ENCODE results near the gene PLXNA1. TPM values are rescaled to one million over a fixed set of nuclear protein-coding genes. Genes with fewer than 3 reads are reported as not detected.

The PLXNA1 gene
- total RNA-seq = 23.2 TPM
- long read RNA-seq, full-length matches to known transcripts = 2 of 49 reads
- long read RNA-seq, partial matches to known transcripts = 26 of 49 reads
- long read RNA-seq, other reads (novel, unspliced or antisense) = 21 of 49 reads

DNA sequence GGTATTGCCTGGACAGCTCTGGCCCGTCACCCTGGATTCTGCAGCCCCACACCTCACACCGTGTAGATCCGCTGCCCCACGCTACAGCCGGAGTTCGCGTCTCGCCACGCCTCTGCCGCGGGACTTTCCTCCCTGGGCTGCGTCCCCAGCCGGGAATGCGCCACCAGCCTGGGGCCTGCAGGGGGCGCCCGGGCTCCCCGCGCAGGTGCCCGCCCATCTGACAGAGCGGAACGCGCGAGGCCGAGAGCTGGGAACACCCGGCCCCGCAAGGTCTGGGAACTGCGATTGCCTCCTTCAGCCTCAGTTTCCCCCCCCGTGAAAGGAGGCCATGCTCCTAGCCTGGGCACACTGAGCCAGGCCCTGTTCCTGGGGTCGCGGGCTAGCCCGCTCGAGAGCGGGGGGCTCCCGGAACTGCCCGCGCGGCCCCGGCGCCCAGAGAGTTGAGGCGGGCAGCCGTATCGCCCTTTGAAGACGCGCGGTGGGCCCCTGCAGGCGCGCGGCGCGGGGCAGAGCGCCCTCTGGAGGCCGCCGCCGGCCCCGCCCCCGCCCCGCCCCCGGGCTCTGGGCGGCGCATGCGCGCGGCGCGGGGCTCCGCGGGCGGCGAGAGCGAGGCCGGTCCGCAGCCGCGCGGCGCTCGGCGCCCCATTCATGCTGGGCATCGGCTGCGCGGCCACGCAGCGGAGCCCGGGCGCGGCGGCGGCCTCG, at the start of gene PLXNA1:
TSS of gene PLXNA1 (plus strand) at position 645 of the 705 bp plus-strand sequence. CDS start 5,479 bp downstream, outside the sequence.
- DNase-seq (peak; percentile 89), ATAC-seq (ENCODE audit: poor library complexity) (peak; percentile 88)
- intact Hi-C loops (cut with DNase I) = loop anchor here (2.0 to 5.0 kb wide), 2 partner anchors 230 to 300 kb away; no protein-coding TSS in a partner anchor

DNA sequence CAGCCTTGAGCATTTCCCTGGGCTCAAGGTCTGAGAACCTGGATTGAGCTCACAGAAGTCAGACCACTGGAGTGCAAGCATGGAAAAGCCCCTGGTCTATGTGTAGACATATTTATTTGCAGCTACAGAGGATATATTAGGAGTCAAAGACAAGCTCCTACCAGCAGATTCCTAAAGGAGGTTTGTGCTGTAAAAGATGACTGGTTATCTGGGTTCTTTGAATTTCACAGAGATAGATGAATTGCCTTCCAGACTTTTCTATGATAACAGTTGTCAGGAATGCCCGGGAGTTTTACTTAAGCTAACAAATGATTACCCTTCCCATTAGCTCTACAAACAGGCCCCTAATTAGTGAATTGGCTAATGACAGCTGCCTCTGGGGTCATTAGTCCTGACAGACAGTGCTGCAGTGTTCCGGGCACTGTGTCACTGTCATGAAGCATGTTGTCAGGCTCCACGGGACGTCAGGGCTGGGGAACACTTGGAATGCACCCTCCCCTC, 48.8 kb upstream of the PLXNA1 start:
- intact Hi-C loops (cut with DNase I) = no loop called here

DNA sequence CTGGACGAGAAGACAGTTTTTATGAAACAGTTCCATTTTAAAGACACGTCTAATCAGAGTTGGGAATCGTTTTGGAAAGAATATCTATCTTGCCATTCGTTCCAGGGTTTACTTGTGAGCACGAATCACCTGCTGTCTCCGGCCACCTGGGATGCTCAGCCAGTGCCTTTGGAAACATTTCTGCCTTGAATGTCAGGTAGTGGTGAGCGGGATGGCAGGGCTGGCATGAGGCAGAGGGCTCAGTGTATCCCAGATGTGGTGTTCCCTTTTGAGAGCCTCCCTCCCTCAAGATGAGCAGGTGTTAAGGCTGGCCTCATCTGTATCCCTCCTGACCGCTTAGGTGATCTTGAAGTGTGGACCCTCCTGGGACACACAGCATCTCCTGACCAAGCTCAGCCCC, 47.9 kb upstream of the PLXNA1 start:
- DNase-seq (no peak), ATAC-seq (ENCODE audit: poor library complexity) (no peak)
- intact Hi-C loops (cut with DNase I) = no loop called here

More for the DNA sequence above, 48.8 kb upstream of the PLXNA1 start:
- ATAC-seq (ENCODE audit: poor library complexity) (no peak), DNase-seq (no peak)

DNA sequence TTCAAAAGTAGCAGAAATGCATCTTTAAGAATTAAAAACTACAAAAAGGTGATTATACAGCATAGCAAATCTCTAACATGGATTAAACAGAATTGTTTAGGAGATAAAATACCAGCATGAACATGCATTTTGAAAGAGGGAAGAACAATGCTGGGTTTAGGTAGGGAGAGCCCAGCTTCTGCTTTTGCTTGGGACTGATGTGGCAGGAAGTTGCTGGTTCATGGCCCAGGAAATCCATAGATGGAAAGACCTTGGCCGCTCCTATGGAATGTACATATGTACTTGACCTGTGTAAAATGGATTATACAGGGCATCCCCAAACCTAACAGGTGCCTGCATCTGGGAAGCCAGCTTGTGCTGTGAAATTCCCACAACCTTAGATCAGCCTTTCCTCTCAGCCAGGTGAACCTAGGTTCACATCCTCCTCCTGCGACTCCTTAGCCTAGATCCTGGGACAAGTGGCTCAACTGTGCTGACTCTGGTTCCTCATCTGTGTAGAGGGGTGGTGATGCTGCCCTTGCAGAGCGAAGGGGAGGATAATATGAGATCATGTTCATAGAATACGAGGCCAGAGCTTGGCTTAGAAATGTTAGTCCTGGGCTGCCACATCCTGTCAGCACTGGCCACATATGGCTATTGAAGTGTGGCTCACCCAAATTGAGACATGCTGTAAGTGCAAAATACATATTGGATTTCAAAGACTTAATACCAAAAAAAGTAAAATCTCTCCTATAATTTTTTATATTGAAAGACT, 47.0 kb upstream of the PLXNA1 start:
- DNase-seq (no peak), ATAC-seq (ENCODE audit: poor library complexity) (no peak)
- intact Hi-C loops (cut with DNase I) = no loop called here

GRCh38 chr3:126936853-126937425, 46.0 kb upstream of the PLXNA1 start:
- DNase-seq = no peak
- intact Hi-C loops (cut with DNase I) = no loop called here
- no peak for ATAC-seq (ENCODE audit: poor library complexity)

- intact Hi-C loops (cut with DNase I) = no loop called here
- ATAC-seq (ENCODE audit: poor library complexity) = no peak
- no peak for DNase-seq
Measured at GRCh38 chr3:126937533-126937932, 45.4 kb upstream of the PLXNA1 start.

- peak; percentile 40 for ATAC-seq (ENCODE audit: poor library complexity)
- intact Hi-C loops (cut with DNase I) = no loop called here
- no peak for DNase-seq
Measured at GRCh38 chr3:126937973-126938372, 44.9 kb upstream of the PLXNA1 start.

GRCh38 chr3:126938520-126939337, 44.2 kb upstream of the PLXNA1 start:
- intact Hi-C loops (cut with DNase I) = no loop called here
- ATAC-seq (ENCODE audit: poor library complexity) = peak; percentile 15
- no peak for DNase-seq

- intact Hi-C loops (cut with DNase I) = no loop called here
- ATAC-seq (ENCODE audit: poor library complexity) (peak; percentile 58), DNase-seq (no peak)
Measured at GRCh38 chr3:126939338-126939718, 43.6 kb upstream of the PLXNA1 start.

DNA sequence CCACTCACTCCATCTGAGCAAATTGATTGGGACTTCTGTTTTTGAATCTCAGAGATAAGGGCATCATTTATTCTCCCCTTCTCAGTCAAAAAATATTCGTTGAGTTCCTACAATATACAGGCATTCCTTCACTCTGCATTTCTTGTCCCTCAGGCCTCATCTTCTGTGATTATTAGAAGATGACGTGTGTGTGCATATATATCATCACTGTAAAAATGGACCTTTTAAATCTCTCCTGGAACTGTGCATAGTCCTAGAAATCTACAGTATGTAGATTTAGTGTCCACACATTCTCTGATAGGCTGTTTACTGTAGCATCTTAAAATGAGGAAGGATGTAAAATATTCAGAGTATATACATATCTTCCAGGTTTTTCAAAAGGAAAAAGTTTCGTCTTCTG, 43.2 kb upstream of the PLXNA1 start:
- DNase-seq = no peak
- no peak for ATAC-seq (ENCODE audit: poor library complexity)
- intact Hi-C loops (cut with DNase I) = no loop called here

DNA sequence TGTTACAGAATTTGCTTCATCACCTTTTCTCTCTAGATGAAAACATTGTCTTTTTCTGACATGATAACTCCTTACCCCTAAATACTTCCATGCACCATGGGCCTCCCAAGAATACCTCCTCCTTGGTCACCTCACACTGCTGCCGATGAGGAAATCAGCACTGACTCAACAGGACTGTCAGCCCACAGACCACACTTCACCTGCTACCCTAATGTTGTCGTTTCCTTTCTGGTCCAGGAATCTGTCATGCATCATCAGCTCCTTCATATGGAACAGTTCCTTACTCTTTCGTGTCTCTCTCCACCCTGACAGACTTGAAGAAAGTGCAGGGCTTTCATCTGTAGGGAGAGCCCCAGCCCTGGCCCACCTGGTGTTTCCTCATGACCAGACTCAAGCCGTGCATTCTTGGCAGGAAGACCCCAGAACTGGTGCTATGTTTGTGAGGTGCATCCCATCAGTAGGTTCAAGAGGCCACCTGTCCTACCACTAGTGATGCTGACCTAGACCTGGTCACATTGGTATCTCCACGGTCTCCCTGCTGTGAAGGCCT, 41.1 kb upstream of the PLXNA1 start:
- intact Hi-C loops (cut with DNase I) = no loop called here
- no peak for DNase-seq
- no peak for ATAC-seq (ENCODE audit: poor library complexity)

GRCh38 chr3:126944089-126944965, 38.6 kb upstream of the PLXNA1 start:
- ATAC-seq (ENCODE audit: poor library complexity) = no peak

DNA sequence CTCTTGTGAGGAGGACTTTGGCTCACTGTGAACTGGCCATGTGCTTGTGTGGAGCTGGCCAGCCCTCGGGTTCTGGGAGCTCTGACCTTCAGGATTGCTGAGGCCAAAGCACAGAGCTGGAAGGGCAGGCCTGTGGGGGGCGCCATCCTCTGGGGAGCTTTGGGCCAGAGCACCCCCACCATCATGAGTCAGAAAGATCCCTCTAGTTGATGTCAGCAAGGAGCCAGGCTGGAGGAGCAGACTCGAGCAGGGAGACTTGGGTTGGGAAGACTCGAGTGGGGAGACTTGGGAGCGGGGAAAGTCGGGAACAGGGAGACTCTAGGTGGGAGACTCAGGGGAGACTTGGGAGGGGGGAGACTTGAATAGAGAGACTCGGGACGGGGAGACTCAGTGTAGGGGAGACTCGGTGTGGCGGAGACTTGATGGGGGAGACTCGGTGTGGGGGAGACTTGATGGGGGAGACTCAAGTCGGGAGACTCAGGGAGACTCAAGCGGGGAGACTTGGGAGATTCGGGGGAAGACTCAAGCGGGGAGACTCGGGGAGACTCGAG, 37.7 kb upstream of the PLXNA1 start:
- DNase-seq (no peak), ATAC-seq (ENCODE audit: poor library complexity) (no peak)
- intact Hi-C loops (cut with DNase I) = no loop called here

More at GRCh38 chr3:126944089-126944965, 38.6 kb upstream of the PLXNA1 start:
- intact Hi-C loops (cut with DNase I) = no loop called here
- no peak for DNase-seq

DNA sequence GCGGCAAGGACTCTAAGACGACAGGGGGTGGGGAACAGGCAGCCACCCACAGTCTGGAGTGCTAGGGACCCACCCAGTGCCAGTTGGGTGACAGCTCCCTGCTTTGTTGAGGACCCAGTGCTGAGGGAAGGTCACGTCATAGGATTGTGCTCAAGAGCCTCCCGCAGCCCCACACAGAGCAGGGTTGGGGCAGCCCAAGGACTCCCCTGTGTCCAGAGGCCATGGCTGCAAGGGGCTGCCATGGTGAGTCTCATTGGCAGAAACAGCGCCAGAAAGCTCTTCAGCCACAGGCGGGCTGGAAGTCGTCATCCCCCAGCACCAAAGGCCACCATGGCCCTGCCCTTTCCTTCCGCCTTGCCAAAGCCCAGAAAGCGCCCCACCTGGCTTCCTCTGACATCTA, 37.0 kb upstream of the PLXNA1 start:
- no peak for ATAC-seq (ENCODE audit: poor library complexity)
- DNase-seq = no peak
- intact Hi-C loops (cut with DNase I) = no loop called here

GRCh38 chr3:126946405-126946804, 36.5 kb upstream of the PLXNA1 start:
- DNase-seq = no peak
- intact Hi-C loops (cut with DNase I) = no loop called here
- no peak for ATAC-seq (ENCODE audit: poor library complexity)

DNA sequence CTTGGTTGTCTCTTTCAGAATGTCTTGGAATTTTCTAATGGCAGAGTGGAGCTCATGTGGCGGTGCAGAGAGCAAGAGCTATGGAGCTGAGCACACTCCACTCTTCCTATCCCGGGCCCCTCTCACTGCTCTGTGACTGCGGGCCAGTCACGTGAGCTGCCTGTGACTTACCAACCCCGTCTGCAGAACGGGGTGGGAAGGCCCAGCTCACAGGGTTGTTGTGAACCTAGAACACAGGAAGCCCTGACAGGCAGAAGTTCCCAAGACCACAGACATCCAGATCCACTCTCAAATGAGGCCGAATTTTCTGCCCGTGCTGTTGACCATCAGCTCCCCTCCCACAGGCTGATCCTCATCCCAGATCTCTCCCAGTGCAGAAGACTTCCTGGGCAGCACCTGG, 35.5 kb upstream of the PLXNA1 start:
- DNase-seq = no peak
- no peak for ATAC-seq (ENCODE audit: poor library complexity)
- intact Hi-C loops (cut with DNase I) = no loop called here

GRCh38 chr3:126948980-126949535, 33.9 kb upstream of the PLXNA1 start:
- ATAC-seq (ENCODE audit: poor library complexity) (peak; percentile 92), DNase-seq (no peak)
- intact Hi-C loops (cut with DNase I) = no loop called here

All from Right ventricle myocardium superior (tissue), 1 donor.